Amniotic epithelial cell (primary cell): ENCODE results near the gene PLXND1.

ENCODE experiments used
- DNase-seq: peaks from one replicate; pipeline ENCODE4 v3.0.0-alpha.2; 2010; ENCODE audit warnings: low read depth

Gene PLXND1

DNA sequence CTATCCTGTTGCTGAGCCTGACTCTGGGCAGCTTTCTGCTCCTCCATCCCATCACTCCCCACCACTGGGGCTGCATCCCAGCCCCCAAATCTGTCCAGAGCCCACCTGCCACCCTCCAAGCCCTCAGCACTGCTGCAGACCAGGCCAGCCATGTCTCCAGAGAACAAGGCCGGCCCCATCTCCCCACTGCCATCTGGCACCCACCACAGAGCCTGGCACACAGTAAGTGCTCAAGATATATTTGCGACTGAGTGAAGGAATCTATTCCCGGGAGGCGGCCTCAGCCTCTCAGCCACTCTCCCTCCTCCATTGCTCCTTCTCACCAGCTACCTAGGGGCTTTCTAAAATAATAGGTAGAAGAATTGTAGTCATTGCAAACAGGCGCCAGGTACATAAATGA, 4.8 kb downstream of the PLXND1 start:
- DNase-seq, result no peak

DNA sequence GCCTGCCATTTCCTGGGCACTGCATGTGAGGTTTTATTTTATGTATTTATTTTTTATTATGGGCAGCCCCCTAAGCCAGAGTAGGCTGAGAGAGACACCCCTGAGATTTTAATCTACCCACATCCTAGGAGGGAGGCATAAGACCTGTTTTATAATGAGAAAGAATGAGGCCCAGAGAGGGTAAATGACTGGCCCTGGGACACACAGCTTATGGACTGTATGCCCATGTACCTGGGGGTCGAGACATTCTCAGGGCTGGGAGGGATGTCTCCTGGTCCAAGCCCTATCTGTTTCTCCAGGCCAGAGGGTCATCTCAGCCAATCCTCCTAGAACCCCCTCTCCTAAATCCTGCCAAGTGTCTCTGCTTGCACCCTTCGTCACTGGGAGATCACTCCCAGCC, 6.1 kb downstream of the PLXND1 start:
- DNase-seq, result no peak

DNA sequence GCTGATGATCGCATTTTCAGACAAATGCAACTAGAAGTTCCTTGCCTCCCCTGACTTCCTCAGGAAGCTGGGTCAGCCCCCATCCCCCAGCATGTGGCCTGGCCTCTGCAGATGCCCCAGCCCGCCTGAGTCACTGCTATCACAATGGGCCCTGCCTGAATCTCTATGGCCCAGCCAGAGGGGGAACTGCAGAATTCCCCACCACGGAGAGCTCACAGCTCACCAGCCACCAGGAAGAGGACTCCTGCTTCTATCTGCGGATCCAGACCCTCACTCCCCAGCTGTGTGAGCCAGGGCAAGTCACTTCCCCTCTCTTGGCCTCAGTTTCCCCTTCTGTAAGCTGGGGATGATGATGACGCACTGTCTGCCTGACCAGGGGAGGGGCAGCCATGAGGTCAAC, 6.9 kb downstream of the PLXND1 start:
- DNase-seq, result peak; percentile 70

DNA sequence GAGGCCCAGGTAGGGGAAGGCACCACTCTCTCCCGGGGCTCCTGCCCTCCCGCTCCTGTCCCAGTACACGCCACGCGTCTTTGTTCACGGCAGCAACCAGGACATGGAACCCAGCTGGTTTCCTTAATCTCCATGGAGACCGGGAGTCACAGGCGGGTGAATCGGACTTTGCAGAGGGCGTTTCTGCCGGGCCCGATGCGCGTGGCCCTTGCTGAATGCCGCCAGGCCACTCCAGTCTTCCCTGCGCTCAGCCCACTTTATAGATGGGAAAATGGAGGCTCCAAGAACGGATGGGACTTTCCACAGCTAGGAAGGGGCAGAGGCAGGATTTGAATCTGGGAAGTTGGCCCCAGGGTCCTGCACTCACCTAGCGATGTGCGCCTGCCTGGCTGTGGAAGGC, 7.4 kb downstream of the PLXND1 start:
- DNase-seq, result no peak

DNA sequence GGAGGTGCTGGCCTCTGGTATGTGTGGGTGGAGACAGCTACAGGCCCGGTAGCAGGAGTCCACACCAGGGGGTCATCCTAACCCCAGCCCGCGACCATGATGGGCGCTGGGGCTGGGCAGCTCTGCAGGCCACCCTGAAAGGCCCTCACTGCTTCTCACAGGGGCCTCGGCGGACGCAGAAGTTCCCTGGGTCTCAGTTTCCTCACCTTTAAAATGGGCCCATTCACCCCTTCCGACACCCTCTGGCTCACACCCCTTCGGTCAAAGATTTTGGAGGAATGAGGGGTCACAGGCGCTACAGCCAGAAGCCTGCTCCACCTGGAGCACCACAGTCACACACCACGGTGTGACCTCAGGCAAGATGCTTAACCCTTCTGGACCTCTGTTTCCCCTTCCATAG, 8.0 kb downstream of the PLXND1 start:
- no peak for DNase-seq

DNA sequence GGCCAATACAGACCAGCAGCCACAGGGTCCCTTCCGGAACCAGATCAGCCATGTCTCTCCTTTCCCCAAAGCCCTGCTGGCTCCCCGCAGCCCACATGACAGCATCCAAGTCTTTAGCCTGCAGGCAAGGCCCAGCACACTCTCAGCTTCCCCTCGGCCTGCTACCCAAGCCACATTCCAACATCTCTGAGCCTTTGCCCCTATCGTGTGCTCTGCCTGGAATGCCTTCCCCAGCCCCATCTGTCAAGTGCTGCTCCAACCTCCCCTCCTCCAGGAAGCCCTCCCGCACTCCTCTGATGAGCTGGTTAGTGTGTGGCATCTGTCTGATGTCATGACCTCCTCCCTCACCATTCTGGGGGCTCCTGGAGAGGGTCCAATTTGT, 8.5 kb downstream of the PLXND1 start:
- no peak for DNase-seq

DNA sequence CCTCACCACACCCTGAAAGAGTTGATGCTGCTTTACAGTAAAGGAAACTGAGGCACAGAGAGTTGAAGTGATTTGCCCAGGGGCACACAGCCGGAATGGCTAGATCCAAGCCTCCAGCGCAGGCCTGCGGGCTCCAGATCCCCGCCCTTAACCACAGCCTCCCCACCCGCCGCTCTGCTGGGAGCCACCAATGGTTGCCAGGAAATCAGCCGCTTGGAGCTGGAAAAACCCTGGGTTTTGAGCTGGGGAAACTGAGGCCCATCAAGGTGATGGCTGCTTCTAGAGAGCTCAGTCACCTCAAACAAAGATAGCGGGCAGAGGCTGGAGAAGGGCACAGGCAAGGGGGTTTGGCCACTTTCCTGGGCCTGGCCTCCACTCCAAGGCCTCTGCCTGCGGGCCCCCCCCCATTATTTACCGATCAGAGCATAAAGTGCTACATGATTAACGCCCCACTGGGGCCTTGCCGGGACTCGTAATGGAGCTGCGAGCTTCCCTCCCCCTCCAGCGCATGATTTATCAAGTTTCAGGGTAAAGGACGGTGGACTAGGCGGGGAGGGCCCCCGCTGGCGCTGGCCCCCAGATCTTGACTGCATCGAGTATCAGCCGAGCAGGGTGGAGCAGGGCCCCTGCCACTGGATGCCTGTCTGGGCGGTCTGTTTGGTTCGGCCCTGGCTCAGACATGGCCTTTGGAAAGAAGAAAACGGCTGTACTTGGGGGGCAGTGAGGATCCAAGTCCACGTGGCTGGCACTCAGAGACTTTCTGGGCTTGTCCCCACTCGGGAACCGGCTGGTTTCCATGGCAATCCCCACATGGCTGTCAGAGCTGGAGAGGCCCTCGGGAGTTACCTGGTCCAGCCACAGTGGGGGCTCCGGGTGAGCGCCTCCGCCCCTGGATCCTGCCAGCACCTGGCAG, 9.1 kb downstream of the PLXND1 start:
- DNase-seq, result no peak

DNA sequence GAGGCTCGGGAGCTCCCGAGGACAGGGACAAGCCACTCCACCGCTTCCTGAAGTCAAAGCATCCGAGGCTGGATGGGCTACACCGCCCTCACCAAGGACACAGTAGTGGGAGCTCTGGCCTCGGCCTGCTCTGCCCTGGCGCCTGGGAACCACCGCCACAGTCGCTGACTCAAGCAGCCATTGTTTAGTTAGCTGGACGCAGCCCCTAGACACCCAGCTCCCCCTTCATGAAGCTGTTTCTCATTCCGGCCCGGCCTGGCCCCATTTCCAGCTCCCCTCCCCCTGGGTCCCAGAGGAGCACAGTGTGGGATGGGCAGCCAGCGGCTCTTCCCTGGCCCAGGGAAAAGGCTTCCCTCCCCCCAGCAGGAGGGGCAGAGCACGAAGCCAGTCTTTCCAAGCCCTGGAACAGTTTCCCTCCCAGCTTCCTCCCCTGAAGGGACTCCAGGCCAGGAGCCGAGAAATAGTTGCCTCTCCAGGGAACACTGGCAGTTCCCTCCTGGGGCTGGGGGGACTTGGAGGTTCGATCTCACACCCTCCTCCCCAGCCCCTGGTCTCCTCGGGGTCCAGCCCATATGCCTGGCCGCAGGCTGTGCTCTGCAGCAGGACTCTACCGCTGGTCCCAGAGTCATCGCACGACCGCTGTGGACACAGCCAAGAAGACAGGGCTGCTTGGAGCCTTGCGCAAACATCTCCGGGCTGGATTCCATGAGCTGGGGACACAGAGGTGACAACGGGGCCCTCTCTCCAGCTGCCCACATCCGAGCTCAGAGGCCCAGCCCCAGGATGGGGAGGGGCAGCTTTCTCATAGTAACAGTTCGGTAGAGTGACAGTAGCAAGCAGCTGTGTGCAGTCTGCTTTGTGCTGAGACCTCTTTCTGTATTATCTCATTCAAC, 10.0 kb downstream of the PLXND1 start:
- DNase-seq, result peak; percentile 69

DNA sequence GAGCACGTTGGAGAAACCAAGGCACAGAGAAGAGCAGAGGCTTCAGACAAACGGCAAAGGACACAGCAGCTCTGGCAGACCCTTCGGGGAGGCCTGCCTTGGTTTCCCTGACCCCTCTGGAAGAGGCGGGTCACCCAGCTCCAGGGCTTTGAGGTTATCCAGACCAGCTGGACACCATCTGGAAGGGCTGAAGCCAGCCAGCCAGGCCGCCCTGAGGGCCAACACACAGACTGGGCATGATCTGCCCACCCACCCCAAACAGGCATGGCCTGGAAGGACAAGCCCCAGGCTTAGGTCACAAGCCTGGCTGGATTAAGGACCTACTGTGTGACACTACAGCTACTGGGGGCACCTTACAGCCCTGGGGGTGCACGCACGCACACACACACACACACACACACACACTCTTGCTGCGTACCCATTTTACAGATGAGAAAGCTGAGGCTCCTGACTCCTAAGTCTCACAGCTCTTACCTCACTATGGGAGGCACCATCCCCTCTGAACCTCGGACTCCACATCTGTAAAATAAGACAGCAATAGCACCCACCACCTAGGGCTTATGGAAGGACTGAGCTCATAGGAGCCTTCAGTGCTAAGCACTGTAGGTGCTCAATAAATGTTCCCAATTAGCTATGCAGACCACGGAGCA, 10.8 kb downstream of the PLXND1 start:
- no peak for DNase-seq

DNA sequence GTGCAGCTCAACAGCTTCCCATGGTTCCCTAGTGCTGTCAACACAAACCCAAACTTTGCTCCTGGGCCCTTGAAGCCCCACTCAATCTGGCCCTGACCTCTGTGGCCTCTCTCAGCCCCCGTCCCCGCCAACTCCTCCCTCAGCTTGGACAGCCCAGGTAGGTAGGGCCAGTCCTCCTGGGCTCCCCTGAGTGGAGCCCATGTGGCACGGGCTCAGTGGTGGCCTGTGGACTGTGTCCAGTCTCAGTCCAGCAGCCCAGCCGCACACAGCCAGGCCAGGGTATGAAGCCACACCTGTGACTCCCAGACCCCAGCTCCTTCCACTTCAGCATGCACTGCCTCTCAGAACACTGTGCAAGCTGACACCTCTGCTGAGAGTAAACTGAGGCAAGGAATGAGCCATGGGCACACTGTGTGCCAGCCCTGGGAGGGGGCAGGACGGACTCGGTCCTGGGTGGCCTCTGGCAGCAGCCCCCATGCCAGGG, 11.5 kb downstream of the PLXND1 start:
- DNase-seq, result no peak

DNA sequence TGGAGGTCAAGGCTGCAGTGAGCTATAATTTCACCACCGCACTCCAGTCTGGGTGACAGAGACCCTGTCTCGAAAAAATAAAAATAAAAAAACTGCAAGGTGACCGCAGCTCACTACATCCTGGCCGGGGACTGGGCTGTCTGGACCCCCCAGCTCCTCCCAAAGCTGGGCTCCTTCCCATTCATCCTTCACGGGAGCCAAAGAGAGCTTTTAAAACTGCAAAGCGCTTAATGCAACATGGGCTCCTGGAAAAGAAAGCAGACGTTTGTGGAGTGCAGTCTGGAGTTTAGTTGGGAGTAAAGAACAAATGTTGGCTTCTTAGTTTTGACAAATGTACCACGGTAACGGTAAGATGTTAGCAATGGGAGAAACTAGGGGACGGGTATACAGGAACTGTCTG, 12.1 kb downstream of the PLXND1 start:
- no peak for DNase-seq

DNA sequence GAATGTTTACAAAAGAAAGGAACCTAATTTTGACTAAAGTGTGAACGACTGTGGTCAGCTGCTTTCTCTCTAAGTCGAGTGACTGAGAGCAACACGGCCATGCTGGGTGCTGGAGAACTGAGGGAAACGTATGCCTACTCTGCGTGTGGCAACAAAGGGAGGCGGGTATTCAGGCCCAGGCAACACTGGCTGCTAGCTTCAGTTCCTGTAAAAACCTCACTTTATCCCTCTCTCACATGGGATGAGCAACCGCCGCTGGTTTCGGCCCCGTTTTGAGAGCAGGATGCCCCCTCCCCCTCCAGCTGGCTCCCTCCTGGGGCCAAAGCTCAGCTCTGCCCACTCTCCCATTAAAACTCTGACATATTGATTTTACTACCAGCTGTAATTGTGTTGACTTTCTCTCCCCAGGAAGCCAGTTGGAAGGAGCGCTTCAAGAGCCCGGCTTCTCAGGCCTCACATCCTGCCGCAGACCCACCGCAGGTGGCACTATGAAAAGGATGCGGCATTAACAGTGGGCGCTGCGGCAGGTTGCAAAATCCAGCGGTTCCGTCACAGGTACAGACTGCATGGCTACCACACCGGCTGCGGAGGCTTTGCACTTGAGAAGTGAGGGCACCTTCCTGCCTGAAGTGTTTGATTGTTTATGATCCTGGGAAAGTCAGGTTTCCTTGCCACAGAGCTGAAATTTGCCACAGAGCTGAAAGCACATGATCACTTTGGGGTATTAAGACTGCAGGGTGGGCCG, 12.7 kb downstream of the PLXND1 start:
- DNase-seq, result no peak

DNA sequence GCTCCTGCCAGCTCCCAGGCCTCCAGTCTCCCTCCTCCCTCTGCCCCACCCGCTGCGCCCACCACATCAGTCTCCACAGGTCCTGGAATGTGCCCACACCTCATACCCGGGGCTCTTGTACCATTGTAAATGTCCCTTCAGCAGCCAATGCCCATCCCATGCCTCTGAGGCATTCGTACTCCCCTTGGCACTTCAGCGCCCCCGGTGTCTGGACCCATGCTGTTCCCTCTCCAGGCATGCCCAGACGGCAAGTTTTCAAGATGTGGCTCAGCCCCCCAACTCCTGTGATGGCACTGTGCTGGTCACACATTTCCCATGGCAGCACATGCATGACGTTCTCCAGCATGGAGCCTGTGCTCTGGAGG, 13.3 kb downstream of the PLXND1 start:
- no peak for DNase-seq

DNA sequence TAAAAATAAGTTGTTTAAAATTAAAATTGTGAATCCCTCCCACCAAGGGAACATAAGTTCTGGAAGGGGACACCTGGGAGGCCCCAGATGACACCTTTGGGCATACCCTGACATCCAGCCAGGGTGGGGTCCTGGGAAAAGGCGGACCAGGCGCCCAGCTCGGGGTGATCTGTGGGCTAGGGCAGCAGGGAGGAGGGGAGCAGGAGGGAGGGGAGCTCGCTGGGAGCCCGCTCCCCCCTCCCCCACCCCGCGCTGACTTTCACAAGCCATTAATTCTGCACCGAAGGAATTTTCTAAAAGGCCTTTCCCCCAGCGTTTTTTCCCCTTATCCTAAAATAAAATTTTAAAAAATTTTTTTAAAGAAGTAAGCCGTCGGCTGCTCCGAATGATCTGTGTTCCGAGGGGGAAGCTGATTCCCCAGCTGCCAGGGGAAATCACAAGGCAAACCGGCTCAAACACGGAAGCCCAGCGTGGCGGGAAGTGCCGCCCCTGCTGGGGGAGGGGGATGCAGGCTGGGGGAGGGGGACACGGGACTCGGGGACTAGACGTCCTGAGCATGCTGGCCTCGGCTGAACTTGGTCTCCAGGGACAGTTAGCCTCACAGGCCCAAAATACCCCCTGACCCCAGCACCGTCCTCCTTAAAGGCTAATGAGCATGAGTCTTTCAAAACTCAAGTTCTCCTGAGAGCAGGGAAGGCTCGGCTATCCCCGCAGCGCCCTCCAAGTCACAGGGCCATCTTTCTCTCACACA, 13.9 kb downstream of the PLXND1 start:
- no peak for DNase-seq

DNA sequence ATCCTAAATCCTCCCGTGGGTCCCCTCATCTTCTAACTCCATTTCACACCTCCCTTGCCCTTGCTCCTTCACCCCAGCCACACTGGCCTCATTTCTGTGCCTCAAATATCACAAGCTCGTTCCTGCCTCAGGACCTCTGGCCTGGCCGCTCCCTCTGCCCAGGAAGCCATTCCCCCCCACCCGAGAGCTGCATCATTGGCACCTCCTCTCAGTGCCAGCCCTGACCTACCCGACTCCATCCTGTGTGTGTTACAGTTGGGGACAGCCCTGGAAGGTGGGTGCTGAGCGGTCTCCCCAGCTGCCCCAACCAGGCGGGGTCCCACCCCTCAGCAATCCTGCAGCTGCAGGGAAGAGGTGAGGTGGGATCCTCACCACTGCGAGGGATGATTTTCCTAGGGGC, 14.5 kb downstream of the PLXND1 start:
- no peak for DNase-seq

DNA sequence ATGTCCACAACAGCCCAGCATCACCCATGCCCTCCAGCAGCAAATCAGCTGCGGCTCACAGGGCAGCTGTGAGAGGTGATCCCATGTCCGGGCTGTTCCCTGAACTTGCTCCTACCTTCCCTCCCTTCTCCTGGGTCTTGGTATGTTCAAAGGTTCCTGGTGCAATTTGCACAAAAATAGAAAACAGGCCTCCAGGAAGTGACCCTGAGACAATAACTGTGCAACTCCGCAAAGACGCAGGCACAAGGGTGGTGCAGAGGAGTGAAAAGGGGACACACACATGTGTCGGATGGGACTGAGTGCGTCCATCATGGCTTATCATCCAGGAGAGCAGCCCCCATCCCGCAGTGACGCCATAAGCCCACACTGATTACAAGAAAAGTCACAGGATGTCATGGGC, 16.3 kb downstream of the PLXND1 start:
- no peak for DNase-seq

DNA sequence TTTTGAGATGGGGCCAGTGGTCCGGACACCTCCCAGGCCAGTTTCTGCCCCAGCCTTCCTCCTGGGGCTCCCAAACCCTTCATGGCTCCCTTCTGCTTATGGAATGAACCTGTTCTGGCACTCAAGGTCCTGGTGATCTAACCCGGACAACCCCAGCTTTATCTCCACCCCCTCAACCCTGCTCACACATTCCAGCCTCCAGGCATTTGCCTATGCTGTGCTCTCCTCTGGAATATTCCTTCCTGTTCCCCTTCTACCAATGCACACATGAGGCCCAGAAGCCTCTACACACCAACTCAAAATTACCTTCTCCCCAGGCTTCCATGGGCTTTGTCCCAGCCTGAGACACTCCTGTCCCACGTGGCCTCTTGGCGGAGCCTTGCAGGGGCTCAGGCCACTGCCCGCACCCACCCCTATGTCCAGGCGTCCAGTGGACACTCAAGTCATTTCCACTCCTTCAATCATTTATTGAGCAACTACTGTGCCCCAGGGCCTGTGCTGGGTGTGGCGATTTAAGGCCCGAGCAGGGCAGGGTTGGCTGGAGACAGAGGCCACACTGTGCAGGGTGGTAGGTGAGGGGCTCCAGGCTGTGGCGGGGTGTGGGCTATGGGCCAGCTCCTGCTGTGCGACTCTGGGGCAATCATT, 18.8 kb downstream of the PLXND1 start:
- DNase-seq, result no peak

DNA sequence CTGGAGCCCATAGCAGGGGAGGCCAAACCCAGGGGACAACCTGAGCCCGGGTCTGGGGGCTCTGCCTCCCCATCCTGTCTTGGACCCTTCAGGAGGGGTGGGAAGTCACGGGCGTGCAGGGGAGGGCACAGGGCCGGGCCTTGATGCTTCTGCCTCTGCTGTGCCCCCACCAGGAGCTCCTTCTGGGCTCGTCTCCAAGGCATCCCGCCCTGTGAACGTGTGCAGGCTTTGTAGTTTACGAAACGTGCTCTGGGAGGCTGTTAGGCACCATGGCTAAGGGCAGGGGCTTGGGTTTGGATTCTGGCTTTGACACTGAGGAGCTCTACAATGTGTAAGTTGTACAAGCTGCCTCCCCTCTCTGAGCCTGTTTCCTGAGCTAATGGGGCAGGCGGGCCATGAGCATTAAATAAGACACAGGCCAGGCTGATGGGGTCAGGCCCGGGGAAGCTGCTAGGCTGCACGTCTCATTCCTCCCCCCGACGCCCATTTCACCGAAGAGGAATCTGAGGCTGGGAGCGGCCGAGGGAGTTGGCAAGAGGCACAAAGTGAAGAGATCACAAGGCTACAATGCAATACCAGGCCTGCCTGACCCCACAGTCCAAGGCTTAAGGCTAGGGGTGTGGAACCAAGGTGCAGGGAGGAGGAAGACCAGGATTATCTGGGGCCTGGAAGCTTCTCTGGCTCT, 19.6 kb downstream of the PLXND1 start:
- peak; percentile 31 for DNase-seq

DNA sequence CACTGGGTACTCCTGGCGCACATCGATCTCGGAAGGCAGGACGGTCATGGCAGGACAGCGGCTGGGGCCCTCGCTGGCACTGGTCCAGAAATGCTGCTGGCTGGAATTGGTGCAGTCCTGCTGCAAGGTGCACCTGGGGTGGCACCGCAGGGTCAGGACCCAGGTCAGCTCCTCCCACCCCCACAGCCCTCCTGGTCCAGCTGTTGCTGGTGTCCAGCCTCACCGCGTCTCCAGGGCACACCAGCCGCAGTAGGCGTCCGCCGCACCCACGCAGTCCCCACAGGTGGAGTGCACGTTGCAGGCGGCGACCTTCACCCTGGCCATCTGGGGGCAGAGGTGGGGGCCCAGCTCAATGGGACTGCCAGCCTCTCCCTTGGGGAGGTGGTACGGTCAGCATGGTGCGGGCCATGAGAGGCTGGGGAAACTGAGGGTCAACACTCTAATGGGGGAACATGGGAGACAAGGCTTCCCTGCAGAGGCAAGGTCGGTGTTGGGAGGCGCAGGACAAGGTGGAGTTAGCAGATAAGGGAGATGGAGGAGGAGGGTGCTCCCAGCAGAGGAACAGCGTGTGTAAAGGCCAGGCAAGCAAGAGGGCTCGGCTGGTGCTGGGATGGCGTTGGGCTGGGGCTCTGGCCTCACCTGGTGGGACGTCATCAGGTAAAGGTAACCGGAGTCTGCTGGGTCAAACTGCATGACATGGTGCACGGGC, 20.4 kb downstream of the PLXND1 start:
- DNase-seq, result no peak
